Activated naive CD4-positive, alpha-beta T cell treated with anti-CD3 and anti-CD28 coated beads for 36 hours (primary cell): ENCODE measurements around the gene FAF1. TPM values are rescaled to one million over a fixed set of nuclear protein-coding genes. Genes with fewer than 3 reads are reported as not detected.
A peak's percentile ranks its signal among the peaks of the same experiment; 100 is the strongest.
"Not testable (repeated sequence)": the region's sequence is repeated elsewhere in the genome, so short reads cannot be mapped to it uniquely, and the experiment has no call there.

ENCODE experiments used
- CTCF ChIA-PET: fragments of 350-600 bp; sonication (Branson Sonifier 250); formaldehyde crosslinking; loops from one replicate; lab custom pipeline; 2021; ENCODE audit warnings: antibody characterized with exemption; lab: Charles Lee
- DNase-seq: peaks from one replicate; pipeline ENCODE4 v3.0.0-alpha.2; 2020
- H3K27ac Mint-ChIP-seq: one replicate; pipeline ENCODE4 v1.8.0; 2021; ENCODE audit warnings: mild to moderate bottlenecking, mixed read lengths
- H3K27me3 Mint-ChIP-seq: one replicate; pipeline ENCODE4 v1.8.0; 2021; ENCODE audit warnings: low read depth, mixed read lengths
- H3K36me3 Mint-ChIP-seq: one replicate; pipeline ENCODE4 v1.8.0; 2021; ENCODE audit warnings: low read depth, mixed read lengths
- H3K4me1 Mint-ChIP-seq: one replicate; pipeline ENCODE4 v1.8.0; 2021; ENCODE audit warnings: low read depth, mixed read lengths
- H3K4me3 Mint-ChIP-seq: one replicate; pipeline ENCODE4 v1.8.0; 2021; ENCODE audit warnings: mild to moderate bottlenecking, moderate library complexity, mixed read lengths
- H3K9me3 Mint-ChIP-seq: one replicate; pipeline ENCODE4 v1.8.0; 2021; ENCODE audit warnings: mixed read lengths
- intact Hi-C: fragments of 100-400 bp; cut with micrococcal nuclease; formaldehyde crosslinking; loops from one replicate; pipeline ENCODE4 v1.15.1; 2023
- total RNA-seq, 2 experiments: library from RNA; stranded (reverse); gene quantifications; one replicate each; pipeline ENCODE4 v1.2.3, GENCODE V29; 2021

The FAF1 gene
- total RNA-seq, 2 experiments from 2014 or later = 87.9 to 90.1 TPM

GRCh38 chr1:50894340-50894739 lies 65.7 kb downstream of the FAF1 start:
- Mint-ChIP-seq H3K4me1 (peaks cover 20% of the 10 kb centered on the region), H3K4me3 (no peak overlapping the region), H3K36me3 (peaks cover 20% of the 10 kb centered on the region), H3K27ac (no peak overlapping the region), H3K9me3 (peaks cover 6% of the 10 kb centered on the region), H3K27me3 (no peaks in the 10 kb centered on the region)
- DNase-seq = no peak
- CTCF ChIA-PET = interaction anchor here (0.7 kb wide), 1 partner anchor 101 kb away, joined by 3 read pairs; no protein-coding TSS in a partner anchor
- intact Hi-C loops = no loop called here

GRCh38 chr1:50893466-50893865 lies 66.6 kb downstream of the FAF1 start:
- intact Hi-C loops = no loop called here
- CTCF ChIA-PET = no interaction called here
- H3K27ac Mint-ChIP-seq = no peak overlapping the region
- DNase-seq = no peak
- peaks cover 17% of the 10 kb centered on the region for H3K36me3 Mint-ChIP-seq
- no peaks in the 10 kb centered on the region for H3K27me3 Mint-ChIP-seq
- no peak overlapping the region for H3K4me3 Mint-ChIP-seq
- H3K4me1 Mint-ChIP-seq = peaks cover 17% of the 10 kb centered on the region
- H3K9me3 Mint-ChIP-seq = peaks cover 7% of the 10 kb centered on the region

DNA sequence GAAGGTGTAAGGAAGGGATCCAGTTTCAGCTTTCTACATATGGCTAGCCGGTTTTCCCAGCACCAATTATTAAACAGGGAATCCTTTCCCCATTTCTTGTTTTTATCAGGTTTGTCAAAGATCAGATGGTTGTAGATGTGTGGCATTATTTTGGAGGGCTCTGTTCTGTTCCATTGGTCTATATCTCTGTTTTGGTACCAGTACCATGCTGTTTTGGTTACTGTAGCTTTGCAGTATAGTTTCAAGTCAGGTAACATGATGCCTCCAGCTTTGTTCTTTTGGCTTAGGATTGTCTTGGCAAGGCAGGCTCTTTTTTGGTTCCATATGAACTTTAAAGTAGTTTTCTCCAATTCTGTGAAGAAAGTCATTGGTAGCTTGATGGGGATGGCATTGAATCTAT lies 72.5 kb downstream of the FAF1 start:
- CTCF ChIA-PET = interaction anchor here (0.6 kb wide), 1 partner anchor 623 kb away, joined by 3 read pairs; no protein-coding TSS in a partner anchor
- DNase-seq, H3K4me3 Mint-ChIP-seq, H3K27me3 Mint-ChIP-seq, H3K36me3 Mint-ChIP-seq, H3K27ac Mint-ChIP-seq, H3K4me1 Mint-ChIP-seq, intact Hi-C loops: not testable (repeated sequence)
- H3K9me3 Mint-ChIP-seq = peaks cover 20% of the 10 kb centered on the region

DNA sequence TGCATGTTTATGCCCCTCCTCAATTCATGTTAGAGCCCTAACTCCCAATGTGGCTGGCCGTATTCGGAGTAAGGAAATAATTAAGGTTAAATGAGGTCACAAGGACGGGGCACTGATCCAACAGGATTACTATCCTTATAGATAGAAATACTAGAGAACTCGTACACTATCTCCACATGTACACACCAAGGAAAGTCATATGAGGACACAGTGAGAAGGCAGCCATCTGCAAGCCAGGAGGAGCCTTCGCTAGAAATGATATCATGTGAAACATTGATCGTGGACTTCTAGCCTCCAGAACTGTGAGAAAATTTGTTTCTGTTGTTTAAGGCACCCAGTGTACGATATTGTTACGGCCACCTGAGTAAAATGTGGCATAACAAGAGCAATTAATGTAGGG lies 79.7 kb downstream of the FAF1 start:
- no peak overlapping the region for H3K4me3 Mint-ChIP-seq
- no peaks in the 10 kb centered on the region for H3K27me3 Mint-ChIP-seq
- H3K36me3 Mint-ChIP-seq = peaks cover 6% of the 10 kb centered on the region
- H3K9me3 Mint-ChIP-seq = peaks cover 4% of the 10 kb centered on the region
- peaks cover 12% of the 10 kb centered on the region for H3K4me1 Mint-ChIP-seq
- CTCF ChIA-PET = no interaction called here
- intact Hi-C loops = no loop called here
- DNase-seq = no peak
- H3K27ac Mint-ChIP-seq = no peak overlapping the region

GRCh38 chr1:50879137-50879536 lies 80.9 kb downstream of the FAF1 start:
- H3K27me3 Mint-ChIP-seq = no peaks in the 10 kb centered on the region
- no peak overlapping the region for H3K27ac Mint-ChIP-seq
- H3K4me1 Mint-ChIP-seq = peaks cover 12% of the 10 kb centered on the region
- no peak overlapping the region for H3K4me3 Mint-ChIP-seq
- CTCF ChIA-PET = interaction anchor here (0.6 to 1.3 kb wide), 2 partner anchors 43 to 312 kb away, joined by 3 to 4 read pairs; no protein-coding TSS in a partner anchor
- H3K9me3 Mint-ChIP-seq = peaks cover 1% of the 10 kb centered on the region
- peaks cover 3% of the 10 kb centered on the region for H3K36me3 Mint-ChIP-seq
- no peak for DNase-seq
- intact Hi-C loops = no loop called here

- Mint-ChIP-seq H3K27me3 (no peaks in the 10 kb centered on the region), H3K27ac (no peak overlapping the region), H3K9me3 (peaks cover 1% of the 10 kb centered on the region), H3K4me3 (no peak overlapping the region), H3K4me1 (peaks cover 12% of the 10 kb centered on the region), H3K36me3 (peaks cover 3% of the 10 kb centered on the region)
- intact Hi-C loops = no loop called here
- CTCF ChIA-PET = interaction anchor here (0.6 kb wide), 1 partner anchor 748 kb away, joined by 4 read pairs; no protein-coding TSS in a partner anchor
- no peak for DNase-seq
Measured at GRCh38 chr1:50878434-50878833, 81.6 kb downstream of the FAF1 start.

DNA sequence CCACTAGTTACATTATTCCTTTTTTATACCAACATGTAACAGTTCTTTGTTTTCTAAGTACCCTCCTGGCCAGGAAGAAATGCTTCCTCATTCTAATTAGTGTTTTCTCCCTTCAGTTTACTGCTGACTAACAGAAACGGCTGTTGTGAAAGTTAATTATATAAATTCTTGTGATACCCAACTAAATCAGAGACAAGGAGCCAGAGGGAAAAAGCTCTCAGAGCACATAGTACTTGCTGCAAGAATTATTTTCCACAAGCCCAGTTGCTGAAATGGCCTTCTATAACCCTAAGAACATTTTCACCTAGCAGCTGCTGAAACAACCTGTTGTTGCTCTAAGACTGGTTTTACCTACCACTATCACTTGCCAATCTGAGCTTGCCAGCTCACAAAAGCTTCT lies 82.4 kb downstream of the FAF1 start:
- CTCF ChIA-PET = interaction anchor here (0.6 to 1.1 kb wide), 3 partner anchors 261 to 749 kb away, joined by 3 to 4 read pairs (median 4); no protein-coding TSS in a partner anchor
- H3K27ac Mint-ChIP-seq = no peak overlapping the region
- intact Hi-C loops = no loop called here

GRCh38 chr1:50873458-50874187 lies 86.4 kb downstream of the FAF1 start:
- Mint-ChIP-seq H3K9me3 (peaks cover 3% of the 10 kb centered on the region), H3K4me1 (peaks cover 8% of the 10 kb centered on the region), H3K27me3 (no peaks in the 10 kb centered on the region), H3K4me3 (no peak overlapping the region), H3K36me3 (peaks cover 7% of the 10 kb centered on the region), H3K27ac (no peak overlapping the region)
- intact Hi-C loops = loop anchor here (1.0 to 5.0 kb wide), 4 partner anchors 99 to 316 kb away; no protein-coding TSS in a partner anchor
- CTCF ChIA-PET = interaction anchor here (0.5 to 3.7 kb wide), 11 partner anchors 25 to 320 kb away, joined by 3 to 13 read pairs (median 3); partner anchors contain the start of gene FAF1
- DNase-seq = peak; percentile 82

More for the DNA sequence above, 82.4 kb downstream of the FAF1 start:
- Mint-ChIP-seq H3K27me3 (no peaks in the 10 kb centered on the region), H3K4me1 (peaks cover 12% of the 10 kb centered on the region), H3K9me3 (no peaks in the 10 kb centered on the region), H3K36me3 (peaks cover 2% of the 10 kb centered on the region), H3K4me3 (no peak overlapping the region)
- no peak for DNase-seq

GRCh38 chr1:50864845-50865244 lies 95.2 kb downstream of the FAF1 start:
- H3K4me3 Mint-ChIP-seq, intact Hi-C loops, DNase-seq, CTCF ChIA-PET, H3K27me3 Mint-ChIP-seq, H3K27ac Mint-ChIP-seq: not testable (repeated sequence)
- peaks cover 47% of the 10 kb centered on the region for H3K9me3 Mint-ChIP-seq
- H3K4me1 Mint-ChIP-seq = peaks cover 14% of the 10 kb centered on the region
- H3K36me3 Mint-ChIP-seq = peaks cover 38% of the 10 kb centered on the region

DNA sequence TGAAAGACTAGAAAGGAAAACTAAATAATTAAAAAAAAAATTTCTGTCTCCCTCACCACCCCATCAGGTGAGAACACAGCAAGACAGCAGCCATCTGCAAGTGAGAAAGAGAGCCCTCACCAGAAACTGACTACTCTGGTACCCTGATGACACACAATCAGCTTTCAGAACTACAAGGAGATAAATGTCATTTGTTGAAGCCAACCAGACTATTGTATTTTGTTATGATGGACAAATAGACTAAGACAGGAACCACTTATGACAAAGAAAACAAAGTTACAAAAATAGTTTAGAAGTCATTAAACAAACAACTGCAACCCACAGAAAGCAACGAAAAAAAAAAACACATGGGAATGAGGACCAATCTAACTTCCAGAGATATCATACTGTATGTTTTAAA lies 98.3 kb downstream of the FAF1 start:
- CTCF ChIA-PET = no interaction called here
- H3K9me3 Mint-ChIP-seq = peaks cover 40% of the 10 kb centered on the region
- DNase-seq = no peak
- peaks cover 34% of the 10 kb centered on the region for H3K36me3 Mint-ChIP-seq
- H3K27ac Mint-ChIP-seq = no peak overlapping the region
- intact Hi-C loops = no loop called here
- no peaks in the 10 kb centered on the region for H3K27me3 Mint-ChIP-seq
- no peak overlapping the region for H3K4me3 Mint-ChIP-seq
- H3K4me1 Mint-ChIP-seq = peaks cover 19% of the 10 kb centered on the region

- peaks cover 27% of the 10 kb centered on the region for H3K36me3 Mint-ChIP-seq
- H3K27ac Mint-ChIP-seq = no peak overlapping the region
- DNase-seq = no peak
- no peaks in the 10 kb centered on the region for H3K27me3 Mint-ChIP-seq
- H3K9me3 Mint-ChIP-seq = peaks cover 31% of the 10 kb centered on the region
- intact Hi-C loops = no loop called here
- no peak overlapping the region for H3K4me3 Mint-ChIP-seq
- H3K4me1 Mint-ChIP-seq = peaks cover 24% of the 10 kb centered on the region
- CTCF ChIA-PET = no interaction called here
Measured at GRCh38 chr1:50860702-50861101, 99.4 kb downstream of the FAF1 start.

- H3K4me1 Mint-ChIP-seq = peaks cover 25% of the 10 kb centered on the region
- no peak overlapping the region for H3K4me3 Mint-ChIP-seq
- H3K9me3 Mint-ChIP-seq = peaks cover 31% of the 10 kb centered on the region
- intact Hi-C loops = no loop called here
- no peaks in the 10 kb centered on the region for H3K27me3 Mint-ChIP-seq
- DNase-seq = no peak
- peaks cover 27% of the 10 kb centered on the region for H3K36me3 Mint-ChIP-seq
- CTCF ChIA-PET = no interaction called here
- no peak overlapping the region for H3K27ac Mint-ChIP-seq
Measured at GRCh38 chr1:50860256-50860655, 99.8 kb downstream of the FAF1 start.

GRCh38 chr1:50859657-50860056 lies 100.4 kb downstream of the FAF1 start:
- Mint-ChIP-seq H3K36me3 (peaks cover 27% of the 10 kb centered on the region), H3K9me3 (peaks cover 31% of the 10 kb centered on the region), H3K4me3 (no peak overlapping the region), H3K4me1 (peaks cover 26% of the 10 kb centered on the region), H3K27me3 (no peaks in the 10 kb centered on the region), H3K27ac (no peak overlapping the region)
- intact Hi-C loops = no loop called here
- no peak for DNase-seq
- CTCF ChIA-PET = interaction anchor here (0.6 kb wide), 1 partner anchor 140 kb away, joined by 3 read pairs; no protein-coding TSS in a partner anchor
